Measurements from ENCODE around the gene NPS.

DNA sequence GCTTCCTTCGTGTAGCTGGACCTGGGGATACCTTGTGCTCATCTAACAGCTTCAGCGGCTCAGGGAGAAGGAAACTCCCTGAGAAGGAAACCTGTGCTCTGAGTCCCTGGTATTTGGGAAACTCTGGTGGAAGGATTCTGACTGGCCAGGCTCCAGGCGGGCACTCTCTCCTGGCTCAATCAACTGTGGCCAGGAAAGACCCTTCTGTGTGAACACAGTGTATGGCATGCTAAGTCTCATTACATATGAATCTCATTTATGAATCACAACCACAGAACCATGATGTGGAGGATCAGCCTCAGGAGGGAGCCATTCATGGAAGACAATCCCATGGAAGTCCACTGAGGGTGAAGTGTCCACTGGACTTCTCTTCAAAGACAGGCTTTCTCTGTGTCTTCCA lies 20.9 kb downstream of the NPS start:
- TF ChIP-seq EZH2 (IDR thresholded peaks at IDR 0.05; ENCODE audit: borderline replicate concordance) (no peak), CTCF (IDR thresholded peaks at IDR 0.05; ENCODE audit: poor library complexity) (no peak), EZH2phosphoT487 (IDR thresholded peaks at IDR 0.05; ENCODE audit: low read depth, severe bottlenecking, unreplicated experiment) (no peak)

All from hepatocyte (in vitro differentiated cells).